Activated T-helper 2 cell treated with anti-CD3 and anti-CD28 coated beads, Interferon-gamma antibody, Interleukin-2, Interleukin-4, amounts not matched to agents 10 μg/mL and 5 μg/mL and 100 μg/mL, durations not matched to agents 14 hours and 24 hours and 36 hours (primary cell): ENCODE measurements around the gene ARMC3. TPM values are rescaled to one million over a fixed set of nuclear protein-coding genes. Genes with fewer than 3 reads are reported as not detected.
"Not testable (repeated sequence)": the region's sequence is repeated elsewhere in the genome, so short reads cannot be mapped to it uniquely, and the experiment has no call there.

Experiments used
- DNase-seq: peaks from one replicate; pipeline ENCODE4 v3.0.0; 2021; ENCODE audit warnings: low spot score
- H3K27ac Mint-ChIP-seq: one replicate; pipeline ENCODE4 v1.8.0; 2021; ENCODE audit warnings: mixed read lengths
- H3K27me3 Mint-ChIP-seq: one replicate; pipeline ENCODE4 v1.8.0; 2021; ENCODE audit warnings: low read depth, mixed read lengths
- H3K36me3 Mint-ChIP-seq: one replicate; pipeline ENCODE4 v1.8.0; 2021; ENCODE audit warnings: low read depth, mixed read lengths
- H3K4me1 Mint-ChIP-seq: one replicate; pipeline ENCODE4 v1.8.0; 2021; ENCODE audit warnings: low read depth, mixed read lengths
- H3K4me3 Mint-ChIP-seq: one replicate; pipeline ENCODE4 v1.8.0; 2021; ENCODE audit warnings: low read depth, mild to moderate bottlenecking, moderate library complexity, mixed read lengths
- H3K9me3 Mint-ChIP-seq: one replicate; pipeline ENCODE4 v1.8.0; 2021; ENCODE audit warnings: mixed read lengths
- intact Hi-C: fragments of 100-400 bp; cut with micrococcal nuclease; formaldehyde crosslinking; loops from one replicate; pipeline ENCODE4 v1.15.1; 2023
- total RNA-seq: library from RNA; stranded (reverse); gene quantifications from 2 replicates; pipeline ENCODE4 v1.2.3, GENCODE V29; 2022

Gene ARMC3
- total RNA-seq, 1 donor from 2014 or later = not detected

- H3K27me3 Mint-ChIP-seq, H3K36me3 Mint-ChIP-seq, H3K27ac Mint-ChIP-seq, DNase-seq, intact Hi-C loops, H3K4me3 Mint-ChIP-seq, H3K4me1 Mint-ChIP-seq: not testable (repeated sequence)
- peaks cover 23% of the 10 kb centered on the region for H3K9me3 Mint-ChIP-seq
Measured at GRCh38 chr10:22909673-22910072, 18.2 kb upstream of the ARMC3 start.

DNA sequence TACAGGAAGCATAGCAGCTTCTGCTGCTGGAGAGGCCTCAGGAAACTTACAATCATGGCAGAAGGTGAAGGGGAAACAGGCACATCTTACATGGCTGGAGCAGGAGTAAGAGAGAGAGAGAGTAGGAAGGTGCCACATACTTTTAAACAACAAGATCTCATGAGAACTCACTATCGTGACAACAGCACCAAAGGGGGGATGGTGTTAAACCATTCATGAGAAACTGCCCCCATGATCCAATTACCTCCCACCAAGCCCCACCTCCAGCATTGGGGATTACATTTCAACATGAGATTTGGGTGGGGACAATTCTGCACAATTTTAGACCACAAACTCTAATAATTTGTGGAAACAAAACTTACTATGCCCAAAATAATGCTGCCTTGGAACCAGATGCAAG, 16.8 kb upstream of the ARMC3 start:
- no peak overlapping the region for H3K4me3 Mint-ChIP-seq
- peaks cover 3% of the 10 kb centered on the region for H3K4me1 Mint-ChIP-seq
- DNase-seq = no peak
- no peaks in the 10 kb centered on the region for H3K27me3 Mint-ChIP-seq
- H3K9me3 Mint-ChIP-seq = peaks cover 23% of the 10 kb centered on the region
- H3K36me3 Mint-ChIP-seq = no peaks in the 10 kb centered on the region
- no peak overlapping the region for H3K27ac Mint-ChIP-seq
- intact Hi-C loops = no loop called here

DNA sequence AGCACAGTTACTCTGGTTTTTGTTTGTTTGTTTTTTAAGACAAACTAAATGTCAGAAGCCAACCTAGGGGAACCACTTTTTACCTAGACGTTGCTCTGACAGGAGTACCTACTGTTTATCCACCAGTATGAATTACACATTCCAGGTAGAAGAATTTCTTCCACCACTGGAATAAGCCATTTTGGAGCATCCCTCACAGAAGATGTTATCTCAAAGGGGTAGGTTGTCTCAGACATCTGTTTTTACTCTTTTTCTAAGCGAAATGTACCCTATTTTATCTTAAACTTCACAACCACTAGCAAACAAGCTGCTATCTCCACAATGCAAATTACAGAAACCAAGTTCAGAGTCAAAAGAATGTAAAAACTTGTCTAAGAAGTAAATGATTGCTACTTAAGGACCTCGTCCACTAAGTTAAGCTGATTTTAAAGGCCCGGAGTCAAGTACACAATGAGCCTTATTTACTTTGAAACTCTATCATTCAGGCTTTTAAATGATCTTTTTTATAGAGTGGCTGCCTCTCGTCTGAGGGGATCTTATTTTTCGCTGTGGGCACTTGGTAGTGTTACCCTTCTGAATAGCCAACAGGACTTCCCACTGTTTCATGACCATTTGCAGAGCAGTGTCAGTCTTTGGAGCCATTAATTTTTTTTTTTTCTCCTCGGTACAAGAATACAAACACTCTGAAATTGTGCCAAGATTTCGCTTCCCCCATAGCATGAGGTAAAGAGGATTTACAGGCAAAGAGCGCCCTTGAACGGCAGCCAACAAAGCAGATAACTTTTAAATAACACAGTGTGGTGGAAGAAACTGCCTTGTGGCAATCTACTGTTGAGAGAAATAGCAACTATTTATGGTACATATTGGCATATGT, 15.7 kb upstream of the ARMC3 start:
- intact Hi-C loops = no loop called here
- Mint-ChIP-seq H3K4me1 (peaks cover 3% of the 10 kb centered on the region), H3K36me3 (no peaks in the 10 kb centered on the region), H3K27ac (no peak overlapping the region), H3K9me3 (peaks cover 23% of the 10 kb centered on the region), H3K4me3 (no peak overlapping the region), H3K27me3 (no peaks in the 10 kb centered on the region)
- no peak for DNase-seq

- Mint-ChIP-seq H3K4me3 (no peak overlapping the region), H3K9me3 (peaks cover 19% of the 10 kb centered on the region), H3K36me3 (no peaks in the 10 kb centered on the region), H3K4me1 (peaks cover 3% of the 10 kb centered on the region), H3K27me3 (no peaks in the 10 kb centered on the region), H3K27ac (no peak overlapping the region)
- DNase-seq = no peak
- intact Hi-C loops = no loop called here
Measured at GRCh38 chr10:22912763-22913384, 15.0 kb upstream of the ARMC3 start.

DNA sequence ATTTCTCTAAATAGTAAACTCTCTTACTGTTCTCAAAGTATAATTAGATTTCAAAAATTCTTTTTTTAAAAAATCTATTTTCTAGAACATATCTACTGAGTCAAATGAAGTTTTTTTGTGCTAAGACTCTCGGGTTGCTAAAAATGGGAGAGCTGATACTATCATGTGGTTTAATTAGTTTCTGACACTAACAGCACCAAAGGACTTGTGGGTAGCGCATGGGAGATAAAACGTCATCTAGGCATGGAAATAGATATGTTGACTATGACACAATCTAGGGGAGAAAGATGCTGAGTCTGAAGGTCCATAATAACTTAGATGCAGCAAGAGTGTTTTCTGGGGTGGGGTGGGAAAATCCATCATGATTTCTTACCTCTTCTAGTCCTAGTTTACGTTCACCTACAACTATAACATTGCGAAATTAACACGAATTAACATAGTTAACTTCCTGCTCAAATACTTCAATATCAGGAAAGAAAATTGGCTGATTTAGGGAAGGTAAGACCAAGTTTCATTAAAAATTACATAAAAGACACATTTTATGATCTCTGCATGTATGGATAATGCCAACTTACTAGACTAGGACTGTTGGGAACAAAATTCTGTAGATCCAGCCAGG, 14.3 kb upstream of the ARMC3 start:
- DNase-seq = no peak
- Mint-ChIP-seq H3K4me1 (peaks cover 3% of the 10 kb centered on the region), H3K27ac (no peak overlapping the region), H3K27me3 (no peaks in the 10 kb centered on the region), H3K4me3 (no peak overlapping the region), H3K9me3 (peaks cover 12% of the 10 kb centered on the region), H3K36me3 (no peaks in the 10 kb centered on the region)
- intact Hi-C loops = no loop called here

DNA sequence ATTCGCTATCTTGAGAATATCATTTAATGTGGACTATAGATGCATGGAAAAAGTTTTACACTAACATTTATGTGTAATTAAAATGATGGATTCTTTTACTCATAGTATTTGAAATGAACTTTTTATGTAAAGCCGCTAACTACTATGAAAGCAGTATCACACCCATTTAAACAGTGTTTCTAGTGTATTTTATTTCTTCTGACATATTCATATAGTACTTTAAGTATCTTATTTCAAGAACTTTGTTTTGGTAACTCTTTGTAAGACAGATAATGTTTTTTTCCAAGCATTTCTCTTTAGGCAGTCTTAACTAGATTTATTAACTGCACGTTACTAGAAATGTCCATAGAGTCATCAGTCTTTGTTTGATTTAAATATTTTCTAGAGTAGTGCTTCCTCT, 12.5 kb upstream of the ARMC3 start:
- Mint-ChIP-seq H3K27ac (no peak overlapping the region), H3K4me3 (no peak overlapping the region), H3K27me3 (no peaks in the 10 kb centered on the region), H3K9me3 (no peaks in the 10 kb centered on the region), H3K4me1 (peaks cover 3% of the 10 kb centered on the region), H3K36me3 (no peaks in the 10 kb centered on the region)
- no peak for DNase-seq
- intact Hi-C loops = no loop called here

GRCh38 chr10:22925088-22925487, 2.8 kb upstream of the ARMC3 start:
- intact Hi-C loops = no loop called here

GRCh38 chr10:22927166-22927565, 687 bp upstream of the ARMC3 start:
- H3K4me3 Mint-ChIP-seq = no peak overlapping the region
- H3K36me3 Mint-ChIP-seq = no peaks in the 10 kb centered on the region
- H3K27ac Mint-ChIP-seq = no peak overlapping the region
- no peak for DNase-seq
- intact Hi-C loops = no loop called here
- no peaks in the 10 kb centered on the region for H3K9me3 Mint-ChIP-seq
- H3K4me1 Mint-ChIP-seq = no peaks in the 10 kb centered on the region
- H3K27me3 Mint-ChIP-seq = peaks cover 4% of the 10 kb centered on the region

More at GRCh38 chr10:22925088-22925487, 2.8 kb upstream of the ARMC3 start:
- H3K27ac Mint-ChIP-seq = no peak overlapping the region
- H3K36me3 Mint-ChIP-seq = no peaks in the 10 kb centered on the region
- H3K4me1 Mint-ChIP-seq = no peaks in the 10 kb centered on the region
- H3K4me3 Mint-ChIP-seq = no peak overlapping the region
- peaks cover 4% of the 10 kb centered on the region for H3K27me3 Mint-ChIP-seq
- no peaks in the 10 kb centered on the region for H3K9me3 Mint-ChIP-seq
- DNase-seq = no peak

DNA sequence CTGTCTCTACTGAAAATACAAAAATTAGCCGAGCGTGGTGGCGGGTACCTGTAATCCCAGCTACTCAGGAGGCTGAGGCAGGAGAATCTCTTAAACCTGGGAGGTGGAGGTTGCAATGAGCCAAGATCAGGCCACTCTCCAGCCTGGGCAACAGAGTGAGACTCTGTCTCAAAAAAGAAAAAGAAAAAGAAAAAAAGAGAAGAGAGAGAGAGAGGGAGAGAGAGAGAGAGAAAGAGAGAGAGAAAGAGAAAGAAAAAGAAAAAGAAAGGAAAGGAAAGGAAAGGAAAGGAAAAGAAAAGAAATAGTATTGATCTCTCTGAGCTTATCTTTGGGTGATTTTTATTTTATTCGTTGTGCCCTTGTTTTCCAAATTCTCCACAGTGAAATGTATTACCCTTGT, 1.2 kb downstream of the ARMC3 start:
- H3K4me3 Mint-ChIP-seq, H3K9me3 Mint-ChIP-seq, H3K36me3 Mint-ChIP-seq, H3K27ac Mint-ChIP-seq, H3K27me3 Mint-ChIP-seq, DNase-seq, intact Hi-C loops, H3K4me1 Mint-ChIP-seq: not testable (repeated sequence)

- Mint-ChIP-seq H3K4me3 (no peak overlapping the region), H3K36me3 (no peaks in the 10 kb centered on the region), H3K27me3 (peaks cover 6% of the 10 kb centered on the region), H3K9me3 (no peaks in the 10 kb centered on the region), H3K4me1 (no peaks in the 10 kb centered on the region), H3K27ac (no peak overlapping the region)
- DNase-seq = no peak
- intact Hi-C loops = no loop called here
Measured at GRCh38 chr10:22931948-22932347, 4.1 kb downstream of the ARMC3 start.

GRCh38 chr10:22932626-22933370, 4.9 kb downstream of the ARMC3 start:
- Mint-ChIP-seq H3K27me3 (peaks cover 6% of the 10 kb centered on the region), H3K4me1 (no peaks in the 10 kb centered on the region), H3K9me3 (no peaks in the 10 kb centered on the region), H3K36me3 (no peaks in the 10 kb centered on the region), H3K27ac (no peak overlapping the region), H3K4me3 (no peak overlapping the region)
- DNase-seq = no peak
- intact Hi-C loops = no loop called here

GRCh38 chr10:22934726-22935125, 6.9 kb downstream of the ARMC3 start:
- Mint-ChIP-seq H3K4me3 (no peak overlapping the region), H3K36me3 (no peaks in the 10 kb centered on the region), H3K4me1 (no peaks in the 10 kb centered on the region), H3K27me3 (peaks cover 3% of the 10 kb centered on the region), H3K27ac (no peak overlapping the region), H3K9me3 (no peaks in the 10 kb centered on the region)
- intact Hi-C loops = no loop called here
- DNase-seq = no peak
